NCI-H2227 (cell line): ENCODE measurements around the gene LARGE1.
"Not testable (repeated sequence)": the region's sequence is repeated elsewhere in the genome, so short reads cannot be mapped to it uniquely, and the experiment has no call there.

Experiments
- DNase-seq: peaks from one replicate; lab custom pipeline; 2025; ENCODE audit not compliant: unreplicated experiment; lab: John Stamatoyannopoulos, UW

The LARGE1 gene

DNA sequence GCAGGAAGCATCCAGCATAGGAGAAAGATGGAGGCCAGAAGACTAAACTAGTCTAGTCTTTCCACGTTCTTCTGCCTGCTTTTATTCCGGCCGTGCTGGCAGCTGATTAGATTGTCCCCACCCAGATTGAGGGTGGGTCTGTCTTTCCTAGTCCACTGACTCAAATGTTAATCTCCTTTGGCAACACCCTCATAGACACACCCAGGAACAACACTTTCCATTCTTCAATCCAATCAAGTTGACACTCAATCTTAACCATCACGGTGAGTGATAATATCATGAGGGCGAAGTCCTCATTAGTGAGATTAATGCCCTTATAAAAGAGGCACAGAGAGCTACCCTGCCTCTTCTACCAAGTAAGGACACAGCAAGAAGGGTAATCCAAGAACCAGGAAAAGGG is 424.2 kb downstream of the LARGE1 start:
- DNase-seq = no peak

DNA sequence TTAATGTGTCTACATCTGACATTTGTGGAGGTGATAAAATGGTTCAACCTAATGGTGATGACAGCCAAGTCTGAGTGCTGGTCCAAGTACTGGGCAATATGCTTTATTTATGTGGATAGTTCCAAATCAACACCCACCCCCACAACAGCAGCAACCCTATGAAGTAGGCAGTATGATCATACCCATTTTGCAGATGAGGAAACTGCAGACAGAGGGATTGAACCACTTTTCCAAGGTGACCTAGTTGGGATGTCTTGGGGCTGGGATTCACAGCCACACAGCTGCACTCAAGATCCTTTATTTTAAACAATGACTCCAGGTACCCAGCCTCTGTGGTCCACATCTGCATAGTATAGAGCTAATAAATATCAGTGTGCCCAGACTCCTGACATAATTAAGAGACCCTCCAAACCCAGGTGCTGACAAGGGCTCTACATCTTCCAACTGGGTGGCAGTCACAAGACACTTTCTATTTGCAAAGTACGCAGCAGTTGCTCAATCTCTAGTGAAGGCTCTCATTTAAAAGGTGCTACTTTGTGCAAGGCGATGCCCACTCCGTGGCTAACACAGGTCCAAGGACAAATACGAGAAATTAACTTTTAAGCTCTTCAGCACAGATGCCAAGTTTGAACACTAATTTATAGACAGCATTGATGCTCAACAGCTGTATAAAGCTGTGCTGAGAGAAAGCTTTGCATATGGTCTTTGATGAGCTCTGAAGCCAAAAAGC is 426.6 kb downstream of the LARGE1 start:
- DNase-seq = no peak

DNA sequence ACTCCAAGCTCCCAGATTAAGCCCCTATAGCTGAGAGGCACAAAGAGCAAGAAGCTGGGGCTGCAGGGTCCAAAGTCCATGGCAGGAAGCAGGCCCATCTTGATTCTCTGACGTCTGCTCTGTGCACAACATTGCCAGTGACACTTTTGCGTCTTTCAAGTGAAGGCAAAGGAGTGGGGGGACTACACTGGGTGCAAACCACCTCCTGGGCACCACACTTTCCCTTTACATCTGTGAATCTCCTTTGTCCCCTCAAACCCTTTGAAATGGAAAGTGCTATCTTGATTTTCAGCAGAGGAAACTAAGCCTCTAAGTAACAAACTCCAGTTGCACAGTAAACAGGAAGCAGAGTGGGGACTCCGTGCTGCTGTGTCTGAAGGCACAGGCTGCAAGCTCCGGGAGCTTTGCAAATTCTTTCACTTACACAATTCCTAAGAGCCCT is 428.0 kb downstream of the LARGE1 start:
- no peak for DNase-seq

DNA sequence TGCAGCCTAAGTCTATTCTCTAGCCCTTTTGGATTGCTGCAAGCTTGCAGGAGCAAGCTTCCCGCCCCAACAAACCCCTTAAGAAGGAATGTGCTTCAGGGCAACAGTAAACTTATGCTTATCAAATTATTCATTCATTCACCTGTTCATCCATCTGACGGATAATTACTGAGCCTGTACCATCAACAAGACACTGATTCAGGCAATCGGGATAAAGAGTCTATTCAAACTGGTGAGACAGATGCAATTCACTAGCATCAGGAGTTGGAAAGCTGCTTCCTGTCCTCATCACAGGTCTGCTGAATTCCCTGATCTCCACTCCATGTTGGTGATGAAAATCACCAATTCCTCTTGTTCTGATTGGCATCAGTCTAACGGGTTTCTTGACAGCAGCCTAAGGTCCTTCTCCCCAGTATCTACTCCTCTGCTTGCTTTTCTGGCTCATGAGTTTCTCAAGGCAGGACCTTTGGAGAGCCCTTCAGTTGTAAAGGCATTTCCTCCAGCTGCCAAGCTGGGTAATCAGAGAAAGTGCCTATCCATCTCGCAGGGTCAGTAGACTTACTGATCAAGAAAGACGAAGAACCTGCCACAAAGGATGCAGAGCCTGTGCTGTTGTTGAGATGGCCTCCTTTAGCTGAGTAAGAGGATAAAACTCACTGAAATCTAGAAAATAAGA is 433.1 kb downstream of the LARGE1 start:
- DNase-seq = no peak

DNA sequence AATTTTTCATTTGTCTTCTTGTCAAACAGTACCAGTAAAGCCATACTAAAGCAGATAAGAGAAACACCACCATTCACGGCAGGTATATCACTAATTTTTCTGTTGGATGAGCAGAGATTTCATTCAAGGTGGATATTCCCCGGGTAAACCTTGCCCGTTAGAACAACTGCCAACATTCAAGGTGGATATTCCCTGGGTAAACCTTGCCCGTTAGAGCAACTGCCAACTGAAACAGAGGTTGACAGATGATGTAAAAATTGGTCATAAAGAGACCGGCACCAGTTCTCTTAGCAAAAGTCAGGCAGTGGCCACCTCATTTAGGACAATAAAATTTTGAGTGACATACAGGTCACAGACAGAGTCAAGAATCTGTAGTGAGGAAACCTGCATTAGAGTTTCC is 438.7 kb downstream of the LARGE1 start:
- DNase-seq = no peak

DNA sequence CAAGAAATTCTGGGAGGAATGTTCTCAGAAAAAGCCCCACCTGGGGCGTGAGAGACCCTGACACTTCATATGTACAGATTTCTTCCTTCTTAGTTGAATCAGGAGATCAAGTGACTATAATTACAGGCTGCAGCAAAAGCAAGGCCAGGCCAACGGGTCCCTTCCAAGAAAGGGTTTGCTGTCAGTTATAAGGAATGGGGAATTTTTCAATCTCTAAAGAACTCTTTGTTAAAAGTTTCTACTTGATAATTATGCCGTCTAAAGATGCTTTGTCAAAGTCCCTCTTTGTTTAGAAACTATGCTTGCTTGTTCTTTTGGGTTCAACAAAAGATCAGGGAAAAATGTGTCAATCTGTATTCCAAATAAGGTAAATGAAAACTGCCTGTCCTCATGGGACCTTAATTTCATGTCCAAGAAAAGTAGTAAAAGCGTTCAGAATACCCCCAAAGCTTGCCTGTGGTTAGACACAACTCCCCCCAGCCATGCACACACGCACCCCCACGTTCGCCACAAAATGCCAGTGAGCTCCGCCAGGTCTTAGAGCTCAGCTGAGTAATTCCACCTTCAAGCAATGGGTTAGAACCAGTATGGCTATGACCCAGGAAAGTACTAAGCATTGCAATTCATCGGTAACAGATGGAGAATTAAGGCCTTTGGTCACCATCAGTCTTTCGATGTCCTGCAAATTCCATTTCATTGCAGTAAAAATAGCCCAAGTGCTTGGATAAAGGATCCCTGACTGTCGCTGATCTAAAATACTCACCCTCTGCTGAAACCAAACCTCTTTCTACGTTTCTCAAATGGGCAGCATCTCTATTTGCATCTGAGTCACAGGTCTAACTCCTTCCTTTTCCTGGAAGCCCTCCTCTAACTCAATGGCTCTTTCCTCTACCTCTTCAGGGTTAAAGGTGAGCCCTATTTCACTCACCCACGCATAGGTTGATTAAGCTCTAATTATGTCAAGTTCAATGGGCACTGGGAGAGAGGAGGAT is 442.9 kb downstream of the LARGE1 start:
- no peak for DNase-seq

DNA sequence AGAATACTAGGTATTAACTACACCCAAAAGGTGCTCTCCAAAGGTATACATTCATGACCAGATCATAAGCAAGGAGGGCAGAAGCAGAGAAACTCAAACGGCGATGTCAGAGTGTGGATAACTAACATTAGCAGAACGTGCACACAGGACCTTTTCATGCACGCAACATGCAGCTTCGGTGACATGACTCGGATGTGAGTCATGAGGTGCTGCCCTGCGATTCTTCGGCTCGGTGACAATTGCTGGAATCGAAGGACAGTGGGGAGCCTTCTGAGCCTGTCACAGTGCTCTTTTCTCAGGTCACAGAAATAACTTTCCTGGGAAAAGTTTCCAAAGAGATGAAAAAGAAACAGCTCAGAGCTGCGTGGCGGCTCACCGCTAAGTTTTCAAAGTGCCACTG is 443.6 kb downstream of the LARGE1 start:
- no peak for DNase-seq

DNA sequence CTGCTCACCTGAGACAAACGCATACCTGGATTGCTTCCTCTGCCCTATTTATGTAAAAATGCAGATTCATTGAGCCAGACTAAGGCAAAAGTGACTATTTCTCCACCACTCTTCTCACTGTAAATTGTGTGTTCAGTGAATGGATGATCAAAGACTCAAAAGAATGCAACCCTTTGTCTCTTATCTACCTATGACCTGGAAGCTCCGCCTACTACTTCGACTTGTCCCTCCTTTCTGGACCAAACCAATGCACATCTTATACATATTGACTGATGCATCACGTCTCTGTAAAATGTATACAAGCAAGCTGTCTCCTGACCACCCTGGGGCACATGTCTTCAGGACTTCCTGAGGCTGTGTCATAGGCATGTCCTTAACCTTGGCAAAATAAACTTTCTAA is 444.1 kb downstream of the LARGE1 start:
- DNase-seq = no peak

DNA sequence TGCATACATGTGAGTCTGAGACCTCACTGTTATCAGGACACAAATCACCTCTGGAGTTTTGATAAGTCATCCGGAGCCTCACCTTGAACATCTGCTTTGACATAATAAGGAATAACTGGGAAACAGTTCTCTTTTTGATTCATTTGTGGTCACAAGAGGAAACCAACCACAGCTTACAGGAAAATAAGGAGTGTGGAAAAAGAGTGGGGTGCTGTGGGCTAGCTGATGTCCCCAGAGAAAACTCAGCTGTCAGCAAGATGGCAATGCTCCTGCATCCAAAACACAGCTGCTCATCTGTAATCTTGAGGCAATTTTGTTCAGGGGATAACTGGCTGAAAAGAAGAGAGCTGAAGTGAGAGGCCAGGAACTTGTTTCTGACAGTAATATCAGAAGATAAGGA is 445.7 kb downstream of the LARGE1 start:
- DNase-seq = no peak

DNA sequence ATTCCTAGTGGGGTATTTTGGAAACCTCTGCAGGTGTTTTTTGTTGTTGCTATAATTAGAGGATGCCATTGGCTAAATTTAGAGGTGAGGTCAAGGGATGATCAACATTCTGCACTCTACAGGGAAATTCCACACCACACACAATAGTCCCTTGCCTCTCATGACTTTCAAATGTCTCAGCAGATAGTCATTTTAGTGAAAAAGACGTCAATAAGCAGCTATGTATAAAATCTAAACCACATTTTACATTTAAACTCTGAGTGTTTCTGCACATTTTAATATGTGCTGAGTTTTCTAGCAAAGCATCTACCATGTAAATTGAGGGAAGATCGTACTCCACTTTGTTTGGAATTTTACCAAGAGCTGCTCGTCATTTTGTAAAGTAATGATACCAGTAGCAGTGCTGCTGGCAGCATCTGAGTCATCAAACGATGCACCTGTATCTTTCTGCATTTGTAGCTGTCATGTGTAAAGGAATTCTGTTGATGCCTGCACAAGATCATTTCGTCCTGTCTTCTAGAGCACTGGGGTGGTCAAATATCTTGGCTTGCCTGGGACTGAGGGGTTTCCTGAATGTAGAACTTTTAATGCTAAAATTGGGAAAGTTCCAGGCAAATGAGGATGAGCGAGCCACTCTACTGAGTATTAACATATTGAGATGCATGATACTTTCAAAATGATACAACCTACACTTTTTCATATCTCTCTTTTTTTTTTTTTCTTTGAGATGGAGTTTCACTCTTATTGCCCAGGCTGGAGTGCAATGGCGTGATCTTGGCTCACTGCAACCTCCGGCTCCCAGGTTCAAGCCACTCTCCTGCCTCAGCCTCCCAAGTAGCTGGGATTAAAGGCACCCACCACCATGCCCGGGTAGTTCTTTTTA is 447.6 kb downstream of the LARGE1 start:
- no peak for DNase-seq

DNA sequence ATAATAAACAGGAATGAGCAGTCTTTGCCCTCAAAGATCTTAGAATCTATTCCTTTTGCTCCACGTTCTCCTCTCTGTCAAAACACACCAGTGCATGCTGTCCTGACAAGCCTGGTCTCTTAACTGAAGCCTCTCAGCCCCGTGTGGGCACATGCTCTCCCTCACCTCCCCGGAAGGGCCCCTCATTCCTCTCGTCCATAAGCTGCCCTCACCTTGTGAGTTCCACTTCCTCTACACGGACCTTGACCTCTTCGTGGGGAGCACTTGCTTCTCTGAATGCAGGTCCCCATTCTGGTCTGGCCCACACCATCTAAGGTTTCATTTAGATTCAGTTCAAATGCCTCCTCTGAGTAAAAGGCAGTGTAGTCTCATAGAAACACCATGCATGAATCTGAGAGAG is 449.8 kb downstream of the LARGE1 start:
- DNase-seq = no peak

DNA sequence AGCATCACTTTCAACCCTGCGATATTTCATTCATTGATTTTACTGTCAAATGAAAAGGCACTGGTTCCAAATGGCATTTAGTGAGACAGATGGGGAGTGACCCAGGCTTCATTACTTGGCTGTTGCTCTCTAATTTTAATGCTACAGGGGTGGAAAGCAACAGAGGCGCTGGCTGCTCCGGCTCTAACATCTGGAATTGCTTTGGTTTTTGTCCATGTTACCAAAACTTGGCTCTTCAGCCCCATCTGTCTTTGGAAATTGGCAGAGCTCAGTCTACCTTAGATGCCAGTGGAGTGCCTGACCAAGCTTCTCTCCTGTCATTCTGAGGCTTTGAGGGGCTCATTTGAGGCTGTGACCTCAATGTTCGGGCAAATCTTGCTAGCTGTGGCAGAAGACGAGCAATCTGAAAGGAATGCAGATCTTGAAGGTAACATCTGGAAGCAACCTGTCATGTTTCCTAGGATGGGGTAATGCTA is 452.6 kb downstream of the LARGE1 start:
- peak; percentile 40 for DNase-seq

DNA sequence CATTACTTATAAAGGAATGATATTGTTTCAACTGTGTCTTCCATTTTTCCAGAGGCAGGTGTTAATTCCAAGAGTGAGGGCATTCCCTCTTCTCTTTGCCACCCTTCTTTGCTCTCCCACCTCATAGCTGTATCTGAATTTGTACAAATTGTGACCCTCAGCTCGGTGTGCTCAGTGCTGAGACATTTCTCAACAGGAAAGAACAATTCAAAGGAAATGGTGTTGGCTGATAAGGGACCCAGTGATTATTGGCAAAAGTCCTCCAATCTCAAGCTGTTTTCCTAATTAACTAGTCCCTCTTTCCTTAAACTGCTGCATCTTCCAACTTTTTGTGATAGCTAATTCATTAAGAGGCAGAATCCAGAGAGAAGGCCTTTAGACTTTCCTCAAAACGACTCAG is 453.2 kb downstream of the LARGE1 start:
- DNase-seq = no peak

DNA sequence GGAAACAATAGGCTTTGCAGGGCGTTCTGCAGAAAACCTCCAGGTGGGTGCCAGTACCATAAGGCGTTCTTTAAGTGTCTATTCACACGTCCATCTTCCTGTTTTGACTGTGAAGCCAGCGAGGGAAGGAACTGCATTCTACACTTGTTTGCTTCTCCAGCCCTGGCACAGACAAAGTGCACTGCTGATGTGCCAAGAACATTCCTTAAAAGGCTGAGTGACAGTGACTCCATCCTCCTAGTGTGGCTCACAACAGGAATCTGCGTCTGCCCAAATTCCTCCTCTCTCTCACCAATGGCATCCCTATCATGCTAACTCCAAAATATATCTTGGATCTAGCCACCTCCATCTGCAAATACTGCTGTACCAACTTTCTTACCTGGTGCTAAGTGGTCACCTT is 454.7 kb downstream of the LARGE1 start:
- DNase-seq = no peak

DNA sequence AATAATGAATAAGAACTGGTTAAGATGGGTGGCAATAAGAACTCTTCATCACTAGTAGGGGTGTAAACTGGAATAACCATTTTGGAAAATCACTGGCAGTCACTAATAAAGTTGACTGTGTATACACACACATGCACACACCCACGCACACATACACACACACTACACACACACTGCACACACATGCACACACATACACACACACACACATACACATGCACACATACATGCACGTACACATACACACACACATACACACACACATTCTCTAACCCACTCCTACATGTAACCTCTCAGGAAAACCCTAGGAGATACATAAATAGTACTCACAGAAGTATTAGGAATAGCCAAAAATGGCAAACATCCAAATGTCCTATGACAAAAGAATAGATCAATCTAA is 455.6 kb downstream of the LARGE1 start:
- no peak for DNase-seq

DNA sequence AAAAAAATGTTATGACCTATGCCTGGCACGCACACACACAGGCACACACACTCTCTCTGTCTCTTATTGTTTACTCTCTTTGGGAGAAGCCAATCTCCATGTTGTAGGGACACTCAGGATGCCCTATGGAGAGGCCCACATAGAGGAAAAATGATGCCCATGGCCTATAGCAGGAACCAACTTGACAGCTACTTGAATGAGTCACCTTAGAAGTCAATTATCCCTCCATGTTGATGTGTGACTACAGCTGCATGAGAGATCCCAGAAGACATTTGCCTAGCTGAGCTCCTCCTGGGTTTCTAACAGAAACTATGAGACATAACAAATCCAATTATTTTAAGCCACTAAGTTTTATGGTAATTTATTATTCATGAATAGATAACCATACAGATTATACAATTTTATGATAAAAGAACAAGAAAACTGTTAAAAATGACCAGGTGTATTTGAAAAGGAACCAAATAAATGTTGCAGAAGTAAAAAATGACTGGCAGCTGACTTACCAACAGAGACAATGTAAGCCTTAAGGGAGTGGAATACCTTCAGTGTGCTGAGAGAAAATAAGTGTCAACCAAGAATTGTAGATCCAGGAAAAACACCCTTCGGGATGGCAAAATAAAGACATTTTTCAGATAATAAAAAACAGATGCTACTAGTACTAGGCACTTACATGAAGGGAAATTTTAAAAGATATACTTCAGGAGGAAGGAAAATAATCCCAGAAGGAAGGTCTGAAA is 458.4 kb downstream of the LARGE1 start:
- DNase-seq = no peak

DNA sequence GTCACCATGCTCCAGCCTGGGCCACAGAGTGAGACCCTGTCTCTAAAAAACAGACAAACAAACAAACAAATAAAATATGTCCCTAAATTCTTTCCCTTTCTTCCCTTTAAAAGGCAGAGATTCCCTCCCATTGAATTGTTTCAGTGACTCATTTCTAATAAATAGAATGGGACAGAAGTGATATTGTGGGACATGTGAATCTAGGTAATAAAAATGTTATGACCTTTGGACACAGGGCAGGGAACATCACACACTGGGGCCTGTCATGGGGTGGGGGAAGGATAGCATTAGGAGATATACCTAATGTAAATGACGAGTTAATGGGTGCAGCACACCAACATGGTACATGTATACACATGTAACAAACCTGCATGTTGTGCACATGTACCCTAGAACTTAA is 459.0 kb downstream of the LARGE1 start:
- not testable (repeated sequence) for DNase-seq

DNA sequence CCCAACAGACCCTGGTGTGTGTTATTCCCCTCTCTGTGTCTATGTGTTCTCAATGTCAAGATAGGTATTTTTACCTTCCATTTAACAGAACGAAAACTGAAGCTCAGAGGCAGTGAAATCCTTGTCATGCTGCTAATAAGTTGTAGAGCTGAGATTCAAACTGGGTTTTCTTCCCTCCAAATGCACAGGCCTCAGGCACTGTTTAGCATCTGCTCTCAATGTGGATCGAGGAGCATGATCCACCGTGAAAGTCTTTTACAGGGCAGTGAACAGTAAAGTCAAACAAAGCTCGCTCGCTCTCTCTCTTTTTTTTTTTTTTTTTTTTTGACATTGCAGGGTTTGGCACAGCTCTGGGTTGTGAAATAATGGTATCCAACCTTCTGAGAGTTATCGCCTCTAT is 461.1 kb downstream of the LARGE1 start:
- DNase-seq = no peak

DNA sequence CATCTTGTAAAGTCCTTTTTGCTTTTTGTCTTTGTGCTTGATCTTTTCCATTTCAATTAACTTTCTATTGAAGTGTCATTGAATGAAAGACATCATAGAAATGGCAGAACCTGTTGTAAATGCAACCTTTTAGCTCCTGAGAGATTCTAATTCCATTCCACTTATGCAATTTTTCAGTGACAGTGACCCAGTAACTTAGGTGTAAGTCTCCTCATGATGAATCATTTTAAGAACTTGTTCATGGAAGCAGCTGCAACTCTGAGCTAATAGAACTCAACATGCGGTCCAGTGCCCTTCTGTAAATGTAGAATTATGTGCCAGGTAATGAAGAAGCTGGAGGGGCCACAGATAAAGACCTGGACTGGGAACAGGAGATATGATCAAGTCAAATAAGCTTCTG is 463.8 kb downstream of the LARGE1 start:
- DNase-seq = no peak

DNA sequence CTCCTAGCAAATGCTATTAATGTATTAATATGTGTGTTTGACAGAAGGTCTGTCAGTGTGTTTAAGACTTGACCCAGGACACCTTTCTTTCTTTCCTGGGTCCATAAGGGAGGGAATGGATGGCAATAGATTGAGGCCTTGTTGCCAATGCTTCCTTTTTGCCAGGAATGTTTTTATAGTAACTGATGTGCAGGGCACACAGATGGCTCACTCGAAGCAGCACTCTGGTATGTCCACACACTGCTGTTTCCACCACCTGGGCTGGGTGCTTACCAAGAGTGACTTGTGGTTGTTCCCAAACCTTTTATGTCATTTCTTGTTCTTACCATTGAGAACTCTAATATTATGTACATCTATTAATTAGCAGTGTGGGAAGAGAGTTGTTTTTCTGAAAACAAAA is 465.2 kb downstream of the LARGE1 start:
- no peak for DNase-seq
